ENCODE data around the gene ZFY.

DNA sequence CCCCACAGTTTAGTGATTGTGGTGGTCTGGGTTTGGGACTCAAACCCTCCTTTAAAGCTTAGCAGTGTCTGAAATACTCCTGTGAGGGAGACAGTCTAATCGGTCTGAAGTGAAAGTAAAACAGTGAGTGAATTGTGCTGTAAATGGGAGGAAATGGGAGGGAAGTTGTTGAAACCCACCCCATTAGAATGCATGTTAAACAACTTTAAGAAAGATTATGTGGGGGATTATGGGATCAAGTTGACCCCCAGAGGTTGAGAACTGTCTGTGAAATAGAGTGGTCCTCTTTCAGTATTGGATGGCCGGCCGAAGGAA is 68.3 kb downstream of the ZFY start:
- TF ChIP-seq, protein P1, sequence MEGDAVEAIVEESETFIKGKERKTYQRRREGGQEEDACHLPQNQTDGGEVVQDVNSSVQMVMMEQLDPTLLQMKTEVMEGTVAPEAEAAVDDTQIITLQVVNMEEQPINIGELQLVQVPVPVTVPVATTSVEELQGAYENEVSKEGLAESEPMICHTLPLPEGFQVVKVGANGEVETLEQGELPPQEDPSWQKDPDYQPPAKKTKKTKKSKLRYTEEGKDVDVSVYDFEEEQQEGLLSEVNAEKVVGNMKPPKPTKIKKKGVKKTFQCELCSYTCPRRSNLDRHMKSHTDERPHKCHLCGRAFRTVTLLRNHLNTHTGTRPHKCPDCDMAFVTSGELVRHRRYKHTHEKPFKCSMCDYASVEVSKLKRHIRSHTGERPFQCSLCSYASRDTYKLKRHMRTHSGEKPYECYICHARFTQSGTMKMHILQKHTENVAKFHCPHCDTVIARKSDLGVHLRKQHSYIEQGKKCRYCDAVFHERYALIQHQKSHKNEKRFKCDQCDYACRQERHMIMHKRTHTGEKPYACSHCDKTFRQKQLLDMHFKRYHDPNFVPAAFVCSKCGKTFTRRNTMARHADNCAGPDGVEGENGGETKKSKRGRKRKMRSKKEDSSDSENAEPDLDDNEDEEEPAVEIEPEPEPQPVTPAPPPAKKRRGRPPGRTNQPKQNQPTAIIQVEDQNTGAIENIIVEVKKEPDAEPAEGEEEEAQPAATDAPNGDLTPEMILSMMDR (IDR thresholded peaks at IDR 0.05), result no peak
- TF ChIP-seq, protein P2, sequence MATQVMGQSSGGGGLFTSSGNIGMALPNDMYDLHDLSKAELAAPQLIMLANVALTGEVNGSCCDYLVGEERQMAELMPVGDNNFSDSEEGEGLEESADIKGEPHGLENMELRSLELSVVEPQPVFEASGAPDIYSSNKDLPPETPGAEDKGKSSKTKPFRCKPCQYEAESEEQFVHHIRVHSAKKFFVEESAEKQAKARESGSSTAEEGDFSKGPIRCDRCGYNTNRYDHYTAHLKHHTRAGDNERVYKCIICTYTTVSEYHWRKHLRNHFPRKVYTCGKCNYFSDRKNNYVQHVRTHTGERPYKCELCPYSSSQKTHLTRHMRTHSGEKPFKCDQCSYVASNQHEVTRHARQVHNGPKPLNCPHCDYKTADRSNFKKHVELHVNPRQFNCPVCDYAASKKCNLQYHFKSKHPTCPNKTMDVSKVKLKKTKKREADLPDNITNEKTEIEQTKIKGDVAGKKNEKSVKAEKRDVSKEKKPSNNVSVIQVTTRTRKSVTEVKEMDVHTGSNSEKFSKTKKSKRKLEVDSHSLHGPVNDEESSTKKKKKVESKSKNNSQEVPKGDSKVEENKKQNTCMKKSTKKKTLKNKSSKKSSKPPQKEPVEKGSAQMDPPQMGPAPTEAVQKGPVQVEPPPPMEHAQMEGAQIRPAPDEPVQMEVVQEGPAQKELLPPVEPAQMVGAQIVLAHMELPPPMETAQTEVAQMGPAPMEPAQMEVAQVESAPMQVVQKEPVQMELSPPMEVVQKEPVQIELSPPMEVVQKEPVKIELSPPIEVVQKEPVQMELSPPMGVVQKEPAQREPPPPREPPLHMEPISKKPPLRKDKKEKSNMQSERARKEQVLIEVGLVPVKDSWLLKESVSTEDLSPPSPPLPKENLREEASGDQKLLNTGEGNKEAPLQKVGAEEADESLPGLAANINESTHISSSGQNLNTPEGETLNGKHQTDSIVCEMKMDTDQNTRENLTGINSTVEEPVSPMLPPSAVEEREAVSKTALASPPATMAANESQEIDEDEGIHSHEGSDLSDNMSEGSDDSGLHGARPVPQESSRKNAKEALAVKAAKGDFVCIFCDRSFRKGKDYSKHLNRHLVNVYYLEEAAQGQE (IDR thresholded peaks at IDR 0.05; ENCODE audit: insufficient read depth in 1 of 2, low read depth in 2 of 2, low read length in 1 of 2), result no peak

Data from Panc1 (cell line).